Activated T-cell treated with anti-CD3 and anti-CD28 coated beads, Interleukin-2, amount 50 U/mL, for 72 hours (primary cell): ENCODE measurements around the gene SAFB2. TPM values are rescaled to one million over a fixed set of nuclear protein-coding genes. Genes with fewer than 3 reads are reported as not detected.
"Not testable (repeated sequence)": the region's sequence is repeated elsewhere in the genome, so short reads cannot be mapped to it uniquely, and the experiment has no call there.

Experiments
- ATAC-seq, 2 donors: fragments of 150-1000 bp; cut with Tn5 transposase; replicated peaks in 1 of 2; 2 replicates each; pipeline ENCODE4 v1.10.0; 2021; ENCODE audit warnings: moderate library complexity in 2 of 2, mild to moderate bottlenecking in 1 of 2
- DNase-seq, 2 donors: peaks; one replicate each; pipeline ENCODE4 v3.0.0; 2021 to 2022; ENCODE audit warnings: mixed read lengths in 1 of 2
- H3K27ac Mint-ChIP-seq: one replicate; pipeline ENCODE4 v1.8.0; 2022; ENCODE audit warnings: mild to moderate bottlenecking, moderate library complexity, mixed read lengths
- H3K27me3 Mint-ChIP-seq: one replicate; pipeline ENCODE4 v1.8.0; 2022; ENCODE audit warnings: low read depth, mixed read lengths
- H3K36me3 Mint-ChIP-seq, 2 donors: one replicate each; pipeline ENCODE4 v1.8.0; 2022; ENCODE audit warnings: mixed read lengths in 2 of 2, mild to moderate bottlenecking in 1 of 2; ENCODE audit not compliant: insufficient read depth in 2 of 2
- H3K4me1 Mint-ChIP-seq: one replicate; pipeline ENCODE4 v1.8.0; 2022; ENCODE audit warnings: low read depth, mixed read lengths
- H3K4me3 Mint-ChIP-seq, 2 donors: one replicate each; pipeline ENCODE4 v1.8.0; 2022; ENCODE audit warnings: mild to moderate bottlenecking in 2 of 2, mixed read lengths in 2 of 2, moderate library complexity in 2 of 2
- H3K9me3 Mint-ChIP-seq, 2 donors: one replicate each; pipeline ENCODE4 v1.8.0; 2022; ENCODE audit warnings: mixed read lengths in 2 of 2
- total RNA-seq, 2 donors: library from RNA; stranded (reverse); gene quantifications; one replicate each; pipeline ENCODE4 v1.2.3, GENCODE V29; 2022

Gene SAFB2
- total RNA-seq, 2 donors from 2014 or later, result 83.2 to 106 TPM

DNA sequence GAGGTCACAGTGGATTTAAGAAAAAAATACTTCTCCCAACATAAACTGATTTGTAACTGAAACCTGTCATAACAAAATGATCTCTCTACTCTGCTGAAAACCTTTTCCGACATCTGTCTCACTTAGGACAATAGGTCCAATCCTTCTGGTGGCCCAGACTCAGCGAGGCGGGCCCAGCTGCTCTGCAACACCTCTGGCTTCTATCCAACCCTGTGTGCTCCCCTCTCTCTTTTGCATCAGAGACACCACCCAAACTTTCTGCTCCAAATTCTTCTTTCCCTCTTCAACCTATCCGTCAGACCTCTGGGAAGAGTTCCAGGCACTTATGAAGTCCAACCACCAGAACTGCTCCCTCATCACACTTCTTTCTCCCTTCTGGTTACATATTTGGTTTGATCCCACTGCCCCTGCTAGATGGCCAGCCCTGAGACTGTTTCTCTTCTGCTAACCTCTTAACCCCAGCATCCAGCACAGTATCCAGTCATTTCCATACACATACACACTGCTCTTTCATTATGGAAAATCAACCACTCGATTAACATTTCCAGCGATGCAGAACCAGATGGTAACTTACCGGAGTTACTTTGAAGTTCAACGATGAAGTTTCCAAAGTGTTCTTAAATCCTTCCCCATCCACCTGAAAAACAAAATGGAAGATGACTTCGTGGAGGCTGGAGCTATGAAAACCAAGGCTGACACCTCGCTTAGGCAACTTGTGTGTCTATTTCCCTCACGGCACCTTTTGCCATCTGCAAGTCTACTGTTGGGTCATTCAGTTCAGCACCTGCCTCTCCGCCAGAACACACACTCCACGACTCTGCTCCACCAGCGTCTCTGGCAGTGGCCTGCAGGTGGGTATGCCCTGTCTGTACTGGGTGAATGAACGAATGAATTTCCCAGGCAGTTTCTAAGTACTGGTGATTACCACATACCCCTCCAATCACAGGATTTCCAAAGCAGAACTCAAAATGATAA is 9.4 kb downstream of the SAFB2 start:
- ATAC-seq, result no peak
- Mint-ChIP-seq H3K4me3 (no peak overlapping the region), H3K9me3 (no peaks in the 10 kb centered on the region), H3K27ac (peak overlapping the region; percentile 2), H3K27me3 (no peaks in the 10 kb centered on the region), H3K4me1 (peaks cover 10% of the 10 kb centered on the region), H3K36me3 (peaks cover 21 to 46% of the 10 kb centered on the region in 2 donors)
- DNase-seq, result no peak

DNA sequence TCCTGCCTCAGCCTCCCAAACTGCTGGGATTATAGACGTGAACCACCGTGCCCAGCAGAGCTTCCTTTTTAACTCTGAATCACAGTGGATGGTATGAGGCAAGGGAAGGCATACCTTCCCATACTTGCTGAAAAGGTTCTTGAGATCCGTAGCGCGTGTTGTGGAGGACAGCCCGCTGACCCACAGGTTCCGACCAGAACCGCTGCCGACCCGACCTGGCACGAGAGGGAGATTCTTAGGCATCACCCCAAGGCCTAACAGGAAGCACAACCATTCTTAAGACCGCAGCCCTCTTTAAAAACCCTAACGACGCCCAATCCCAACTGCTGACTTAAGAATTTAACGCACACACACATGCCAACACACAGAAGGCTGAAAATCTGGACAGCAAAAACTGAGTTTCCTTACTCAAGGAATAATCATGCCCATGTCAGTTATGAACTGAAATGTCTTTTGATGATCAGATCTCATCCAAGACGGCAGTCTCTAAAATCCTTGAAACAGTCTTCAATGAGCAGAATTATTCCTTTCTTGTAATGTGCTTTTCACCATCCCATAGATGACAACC is 12.6 kb downstream of the SAFB2 start:
- Mint-ChIP-seq H3K4me1 (peaks cover 19% of the 10 kb centered on the region), H3K36me3 (peaks cover 18 to 52% of the 10 kb centered on the region in 2 donors), H3K9me3 (no peaks in the 10 kb centered on the region), H3K4me3 (no peak overlapping the region), H3K27me3 (no peaks in the 10 kb centered on the region), H3K27ac (no peak overlapping the region)
- no peak for DNase-seq
- no peak for ATAC-seq

DNA sequence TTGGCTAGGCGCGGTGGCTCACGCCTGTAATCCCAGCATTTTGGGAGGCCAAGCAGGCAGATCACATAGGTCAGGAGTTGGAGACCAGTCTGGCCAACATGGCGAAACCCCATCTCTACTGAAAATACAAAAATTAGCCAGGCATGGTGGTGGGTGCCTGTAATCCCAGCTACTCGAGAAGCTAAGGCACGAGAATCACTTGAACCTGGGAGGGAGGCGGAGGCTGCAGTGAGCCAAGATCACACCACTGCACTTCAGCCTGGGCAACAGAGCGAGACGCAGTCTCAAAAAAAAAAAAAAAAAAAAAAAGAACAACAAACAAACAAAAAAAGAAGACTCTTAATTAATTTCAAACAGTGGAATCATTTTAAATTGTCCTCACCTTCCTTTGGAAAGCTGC is 13.8 kb downstream of the SAFB2 start:
- not testable (repeated sequence) for H3K27me3 Mint-ChIP-seq, H3K9me3 Mint-ChIP-seq, ATAC-seq, H3K27ac Mint-ChIP-seq, DNase-seq, H3K4me3 Mint-ChIP-seq
- Mint-ChIP-seq H3K4me1 (peaks cover 17% of the 10 kb centered on the region), H3K36me3 (peaks cover 14 to 46% of the 10 kb centered on the region in 2 donors)

DNA sequence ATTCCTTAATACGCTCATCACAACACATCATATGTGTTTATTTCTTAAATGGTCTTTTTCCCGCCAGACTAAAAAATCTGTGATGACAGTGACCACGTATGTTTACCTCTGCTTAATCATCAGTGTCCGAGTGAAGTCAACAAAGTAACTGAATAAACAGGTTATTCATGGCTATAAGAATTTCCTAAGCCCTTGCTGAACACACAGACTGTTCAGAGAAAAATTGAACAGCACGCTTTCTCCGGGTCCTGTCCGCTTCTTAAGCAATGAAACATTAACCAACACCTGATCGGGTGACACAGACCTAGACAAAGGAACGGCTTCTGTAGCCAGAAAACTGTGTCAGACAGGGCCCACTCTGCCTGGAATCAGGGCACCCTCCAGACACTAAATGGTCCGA is 14.3 kb downstream of the SAFB2 start:
- Mint-ChIP-seq H3K4me3 (no peak overlapping the region), H3K36me3 (peaks cover 11 to 41% of the 10 kb centered on the region in 2 donors), H3K27ac (no peak overlapping the region), H3K9me3 (no peaks in the 10 kb centered on the region), H3K27me3 (no peaks in the 10 kb centered on the region), H3K4me1 (peaks cover 14% of the 10 kb centered on the region)
- ATAC-seq, result no peak
- DNase-seq, result no peak

DNA sequence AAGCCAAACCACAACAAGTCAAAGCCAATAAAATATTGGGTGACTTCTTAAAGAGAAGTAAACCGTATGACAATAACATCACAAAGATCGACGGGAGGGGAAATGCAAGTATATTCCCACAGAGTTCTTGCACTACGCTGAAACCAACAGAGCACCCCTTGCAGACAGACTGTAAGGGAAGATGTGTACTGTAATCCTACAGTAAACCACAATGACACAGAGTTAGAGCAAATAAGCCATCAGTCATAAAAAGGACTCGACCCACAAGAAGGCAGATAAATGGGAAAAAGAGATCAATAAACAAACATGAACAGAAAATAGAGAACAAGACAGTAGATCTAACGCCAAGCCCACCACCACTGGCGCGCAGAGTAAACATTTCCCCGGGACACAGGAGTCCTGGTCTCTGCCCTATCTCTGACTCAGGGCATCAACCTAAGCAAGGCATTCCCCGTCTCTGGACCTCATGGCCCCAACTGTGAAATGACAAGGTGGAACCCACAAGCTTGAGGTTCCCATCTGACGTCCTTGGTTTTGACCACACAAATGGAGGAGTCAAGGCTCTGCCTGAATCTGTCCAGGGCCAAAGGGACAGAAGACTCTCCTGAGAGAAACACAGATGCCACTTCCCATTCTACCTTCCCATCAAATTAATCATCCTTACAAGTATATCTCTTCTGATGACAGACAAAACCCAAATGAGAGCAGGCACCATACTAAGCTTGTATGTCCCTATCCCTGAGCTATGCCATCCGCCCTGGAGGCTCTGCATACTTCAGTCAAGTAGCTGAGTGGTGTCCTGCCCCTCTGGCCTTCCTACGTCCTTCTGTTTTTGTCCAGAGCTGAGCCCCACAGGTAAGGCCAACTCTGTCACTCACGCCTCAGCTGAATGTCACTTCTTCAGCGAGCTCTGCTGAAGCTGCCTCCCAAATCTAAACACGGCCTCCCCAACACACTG is 15.0 kb downstream of the SAFB2 start:
- DNase-seq, result no peak
- Mint-ChIP-seq H3K36me3 (peaks cover 6 to 35% of the 10 kb centered on the region in 2 donors), H3K27me3 (no peaks in the 10 kb centered on the region), H3K4me1 (peaks cover 14% of the 10 kb centered on the region), H3K27ac (no peak overlapping the region), H3K4me3 (no peak overlapping the region), H3K9me3 (no peaks in the 10 kb centered on the region)
- peak; percentile 18 to 26 for ATAC-seq

DNA sequence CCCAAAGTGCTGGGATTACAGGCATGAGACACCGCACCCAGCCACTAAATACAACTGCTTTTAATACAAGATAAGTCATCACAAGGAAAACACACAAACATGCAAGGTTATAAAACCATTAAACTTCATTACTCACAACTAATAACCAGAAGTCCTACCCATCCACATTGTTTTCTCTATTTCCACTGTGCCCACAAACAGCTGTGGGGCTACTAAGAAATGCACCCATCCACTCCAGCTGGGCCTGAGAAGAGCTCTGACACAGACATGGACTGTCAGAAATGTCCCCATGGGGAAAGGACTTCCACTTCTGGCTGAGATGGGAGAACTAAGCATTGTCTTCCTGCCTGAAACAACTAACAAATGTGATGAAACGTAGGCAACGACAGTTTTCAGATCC is 17.2 kb downstream of the SAFB2 start:
- ATAC-seq (no peak), DNase-seq (no peak)
- Mint-ChIP-seq H3K36me3 (peaks cover 7 to 30% of the 10 kb centered on the region in 2 donors), H3K4me3 (no peak overlapping the region), H3K9me3 (no peaks in the 10 kb centered on the region), H3K4me1 (peaks cover 14% of the 10 kb centered on the region), H3K27me3 (no peaks in the 10 kb centered on the region), H3K27ac (peak overlapping the region; percentile 29)

DNA sequence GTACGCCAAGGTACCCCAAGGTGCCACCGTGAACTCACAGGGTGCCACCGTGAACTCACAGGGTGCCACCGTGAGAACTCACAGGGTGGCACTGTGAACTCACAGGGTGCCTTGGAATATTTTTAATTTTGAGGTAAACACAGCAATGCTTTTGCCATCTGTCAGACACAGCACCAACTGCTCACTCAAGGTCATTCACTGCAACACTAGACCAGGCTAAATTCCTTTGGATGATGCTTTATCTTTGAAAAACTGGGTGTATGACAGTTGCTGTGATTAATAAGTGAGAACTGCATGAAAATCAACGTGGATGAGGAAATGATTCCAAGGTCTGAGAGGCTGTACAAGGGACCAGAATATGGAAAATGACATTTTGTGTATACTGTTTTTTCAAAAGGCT is 18.9 kb downstream of the SAFB2 start:
- H3K4me3 Mint-ChIP-seq, result no peak overlapping the region
- H3K36me3 Mint-ChIP-seq, result peaks cover 13 to 40% of the 10 kb centered on the region in 2 donors
- no peak for ATAC-seq
- no peak for DNase-seq
- peaks cover 14% of the 10 kb centered on the region for H3K4me1 Mint-ChIP-seq
- no peaks in the 10 kb centered on the region for H3K27me3 Mint-ChIP-seq
- H3K27ac Mint-ChIP-seq, result no peak overlapping the region
- H3K9me3 Mint-ChIP-seq, result no peaks in the 10 kb centered on the region

DNA sequence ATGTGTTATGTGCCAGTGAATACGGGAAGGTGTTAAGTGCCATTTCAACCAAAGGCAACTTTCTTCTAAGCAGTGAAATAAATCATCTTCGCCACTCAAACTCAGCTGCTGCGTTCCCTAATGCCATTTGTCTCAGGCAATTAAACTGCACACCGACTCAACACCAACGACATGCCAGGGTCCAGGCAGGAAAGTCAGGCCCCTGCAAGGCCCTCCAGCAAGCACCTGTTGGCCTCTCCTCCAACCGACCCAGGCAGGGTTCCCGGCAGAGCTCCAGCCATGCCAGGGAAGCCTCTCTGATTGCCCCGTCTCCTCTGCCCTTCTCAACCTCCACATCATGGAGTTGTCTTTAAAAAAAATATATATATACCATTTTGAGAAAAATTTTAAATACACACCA is 21.8 kb downstream of the SAFB2 start:
- peaks cover 8% of the 10 kb centered on the region for H3K4me1 Mint-ChIP-seq
- DNase-seq (no peak), ATAC-seq (no peak)
- H3K27ac Mint-ChIP-seq, result no peak overlapping the region
- H3K9me3 Mint-ChIP-seq, result no peaks in the 10 kb centered on the region
- no peak overlapping the region for H3K4me3 Mint-ChIP-seq
- H3K36me3 Mint-ChIP-seq, result peaks cover 14 to 33% of the 10 kb centered on the region in 2 donors
- H3K27me3 Mint-ChIP-seq, result no peaks in the 10 kb centered on the region

DNA sequence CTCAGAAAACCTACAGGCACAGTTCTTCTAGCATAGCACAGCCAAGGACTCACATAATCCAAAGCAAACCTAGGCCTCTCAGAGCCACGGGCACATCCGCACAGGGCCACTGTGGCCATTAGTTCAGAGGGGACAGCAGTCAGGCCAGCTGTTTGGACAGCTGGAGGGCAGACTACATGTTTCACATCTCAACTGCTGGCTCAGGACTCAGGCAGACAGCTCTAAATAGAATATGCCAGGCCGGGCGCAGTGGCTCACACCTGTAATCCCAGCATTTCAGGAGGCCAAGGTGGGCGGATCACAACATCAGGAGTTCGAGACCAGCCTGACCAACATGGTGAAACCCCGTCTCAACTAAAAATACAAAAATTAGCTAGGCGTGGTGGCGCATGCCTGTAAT is 26.8 kb downstream of the SAFB2 start:
- H3K27me3 Mint-ChIP-seq, result no peaks in the 10 kb centered on the region
- no peak overlapping the region for H3K4me3 Mint-ChIP-seq
- no peak for ATAC-seq
- H3K4me1 Mint-ChIP-seq, result no peaks in the 10 kb centered on the region
- peak overlapping the region; percentile 10 for H3K27ac Mint-ChIP-seq
- H3K9me3 Mint-ChIP-seq, result no peaks in the 10 kb centered on the region
- DNase-seq, result no peak
- H3K36me3 Mint-ChIP-seq, result peaks cover 15 to 27% of the 10 kb centered on the region in 2 donors

DNA sequence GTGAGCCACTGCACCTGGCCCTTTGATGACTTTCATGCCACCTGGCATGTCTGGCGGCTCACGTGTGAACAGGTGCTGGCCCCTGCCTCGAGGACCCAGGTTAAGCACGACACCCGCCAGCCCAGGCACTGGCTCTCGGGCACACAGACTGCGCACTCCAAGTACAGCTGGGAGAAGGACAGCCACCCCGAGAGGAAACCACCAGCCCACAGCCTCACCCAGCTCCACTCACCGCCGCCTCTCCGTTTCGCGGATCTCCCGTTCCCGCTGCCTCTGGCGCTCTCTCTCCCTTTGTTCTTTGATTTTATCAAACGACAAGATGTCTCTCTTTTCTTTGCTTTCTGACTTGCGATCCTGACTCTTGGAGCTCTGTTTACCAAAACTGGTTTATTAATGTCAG is 27.4 kb downstream of the SAFB2 start:
- no peak for ATAC-seq
- DNase-seq, result no peak
- Mint-ChIP-seq H3K4me1 (no peaks in the 10 kb centered on the region), H3K27me3 (no peaks in the 10 kb centered on the region), H3K27ac (no peak overlapping the region), H3K9me3 (no peaks in the 10 kb centered on the region), H3K4me3 (no peak overlapping the region), H3K36me3 (peaks cover 15 to 21% of the 10 kb centered on the region in 2 donors)

DNA sequence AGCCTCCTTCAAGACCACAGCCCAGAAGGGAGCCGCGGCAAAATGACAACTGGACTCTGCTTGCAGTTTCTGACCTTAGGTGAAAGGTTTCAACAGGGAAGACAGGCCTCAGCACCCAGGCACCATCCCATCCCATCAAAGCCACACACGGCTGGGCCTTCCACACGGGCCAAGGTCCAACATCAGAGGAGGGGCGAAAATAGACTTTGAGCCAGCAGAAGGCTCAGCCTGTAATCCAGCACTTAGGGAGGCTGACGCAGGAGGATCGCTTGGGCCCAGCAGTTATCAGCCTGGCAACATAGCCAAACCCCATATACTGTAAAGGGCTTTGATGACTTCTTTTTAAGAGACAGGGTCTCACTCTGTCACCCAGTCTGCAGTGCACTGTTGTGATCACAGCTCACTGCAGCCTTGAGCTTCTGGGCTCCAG is 28.0 kb downstream of the SAFB2 start:
- ATAC-seq, result no peak
- no peaks in the 10 kb centered on the region for H3K4me1 Mint-ChIP-seq
- DNase-seq, result no peak
- H3K36me3 Mint-ChIP-seq, result peaks cover 15 to 19% of the 10 kb centered on the region in 2 donors
- H3K9me3 Mint-ChIP-seq, result no peaks in the 10 kb centered on the region
- no peak overlapping the region for H3K4me3 Mint-ChIP-seq
- H3K27ac Mint-ChIP-seq, result no peak overlapping the region
- H3K27me3 Mint-ChIP-seq, result no peaks in the 10 kb centered on the region

DNA sequence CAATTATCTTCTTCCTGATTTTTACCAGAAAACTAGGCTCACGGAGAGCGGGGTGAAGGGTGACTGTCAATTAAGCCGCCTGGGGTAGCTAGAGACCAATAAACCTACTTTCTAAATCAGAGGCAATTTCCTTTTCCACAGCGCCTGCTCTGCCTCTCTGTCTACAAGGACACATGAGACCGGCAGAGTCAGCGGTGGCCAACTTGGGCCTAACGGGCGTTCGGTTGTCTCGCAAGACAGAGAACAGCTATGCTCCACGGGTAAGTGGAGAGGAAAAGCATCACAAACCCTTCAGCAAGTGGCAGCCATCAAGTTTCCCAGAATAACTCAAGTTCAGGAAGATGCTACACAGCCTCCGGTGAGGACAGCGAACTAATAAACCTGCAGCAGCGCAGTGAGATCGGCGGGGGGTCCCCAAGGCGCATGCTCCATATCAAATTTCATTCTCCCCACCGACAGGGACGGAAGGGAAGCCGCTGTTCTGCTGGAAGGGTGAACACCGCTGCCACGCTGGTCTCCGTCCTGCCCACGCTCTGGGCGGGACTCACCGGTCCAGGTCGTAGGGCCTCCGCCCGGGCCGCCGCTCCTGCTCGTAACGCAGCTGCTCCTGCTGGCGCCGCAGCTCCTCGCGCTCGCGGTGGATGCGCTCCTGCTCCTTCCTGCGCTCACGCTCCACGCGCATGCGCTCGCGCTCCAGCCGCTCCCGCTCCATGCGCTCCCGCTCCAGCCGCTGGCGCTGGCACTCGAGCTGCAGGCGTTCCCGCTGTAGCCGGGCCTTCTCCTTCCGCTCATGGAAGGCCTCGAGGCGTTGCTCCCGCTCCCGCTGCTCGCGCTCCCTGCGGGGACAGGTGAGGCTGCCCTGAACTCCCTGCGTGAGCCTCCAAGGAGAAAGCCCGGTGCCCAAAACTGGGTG is 29.0 kb downstream of the SAFB2 start:
- H3K27ac Mint-ChIP-seq, result peak overlapping the region; percentile 15
- no peaks in the 10 kb centered on the region for H3K9me3 Mint-ChIP-seq
- no peaks in the 10 kb centered on the region for H3K4me1 Mint-ChIP-seq
- peaks cover 11 to 13% of the 10 kb centered on the region in 2 donors for H3K36me3 Mint-ChIP-seq
- no peak for ATAC-seq
- H3K27me3 Mint-ChIP-seq, result no peaks in the 10 kb centered on the region
- H3K4me3 Mint-ChIP-seq, result no peak overlapping the region
- no peak for DNase-seq
